ENCODE data around the gene HHAT. TPM values are rescaled to one million over a fixed set of nuclear protein-coding genes. Genes with fewer than 3 reads are reported as not detected.

HHAT gene
- total and polyA plus RNA-seq, 3 donors from 2014 or later: 8.5 to 24.3 (median 23.8) TPM

DNA sequence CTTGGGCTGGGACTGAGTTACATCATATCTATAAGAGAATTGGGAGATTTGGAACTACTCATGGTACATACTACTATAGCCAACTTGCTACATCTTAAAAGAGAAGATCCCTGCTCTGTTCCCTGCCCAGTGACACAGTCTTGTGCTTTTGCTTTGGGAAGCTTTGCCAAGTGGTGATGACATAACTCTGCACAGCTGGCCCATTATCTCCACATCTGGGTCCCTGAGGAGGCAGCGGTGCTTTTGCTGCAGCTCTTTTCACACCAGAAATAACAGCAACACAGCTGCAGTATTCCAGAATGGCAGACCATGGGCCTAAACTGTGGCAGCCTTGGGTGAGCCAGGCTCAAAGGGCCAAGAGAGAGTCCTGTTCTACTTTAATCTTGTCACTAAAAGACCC, 296.0 kb downstream of the HHAT start:
- Histone ChIP-seq H3K27ac (no peak overlapping the region), H3K36me3 (ENCODE audit: low read depth, missing control alignments) (no peaks in the 10 kb centered on the region), H3K9me3 (no peaks in the 10 kb centered on the region), H3K4me1 (no peaks in the 10 kb centered on the region), H3K4me3 (no peak overlapping the region), H3K27me3 (no peaks in the 10 kb centered on the region)
- intact Hi-C loops (cut with DNase I; ENCODE audit: low total_unique reads): no loop called here
- no peak for DNase-seq
- 62 to 78% methylated on average over 1 of the region's 1 CpG for whole genome bisulfite sequencing, 2 donors
- TF ChIP-seq, protein P1, sequence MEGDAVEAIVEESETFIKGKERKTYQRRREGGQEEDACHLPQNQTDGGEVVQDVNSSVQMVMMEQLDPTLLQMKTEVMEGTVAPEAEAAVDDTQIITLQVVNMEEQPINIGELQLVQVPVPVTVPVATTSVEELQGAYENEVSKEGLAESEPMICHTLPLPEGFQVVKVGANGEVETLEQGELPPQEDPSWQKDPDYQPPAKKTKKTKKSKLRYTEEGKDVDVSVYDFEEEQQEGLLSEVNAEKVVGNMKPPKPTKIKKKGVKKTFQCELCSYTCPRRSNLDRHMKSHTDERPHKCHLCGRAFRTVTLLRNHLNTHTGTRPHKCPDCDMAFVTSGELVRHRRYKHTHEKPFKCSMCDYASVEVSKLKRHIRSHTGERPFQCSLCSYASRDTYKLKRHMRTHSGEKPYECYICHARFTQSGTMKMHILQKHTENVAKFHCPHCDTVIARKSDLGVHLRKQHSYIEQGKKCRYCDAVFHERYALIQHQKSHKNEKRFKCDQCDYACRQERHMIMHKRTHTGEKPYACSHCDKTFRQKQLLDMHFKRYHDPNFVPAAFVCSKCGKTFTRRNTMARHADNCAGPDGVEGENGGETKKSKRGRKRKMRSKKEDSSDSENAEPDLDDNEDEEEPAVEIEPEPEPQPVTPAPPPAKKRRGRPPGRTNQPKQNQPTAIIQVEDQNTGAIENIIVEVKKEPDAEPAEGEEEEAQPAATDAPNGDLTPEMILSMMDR (IDR thresholded peaks at IDR 0.05): no peak
- no peak for TF ChIP-seq POLR2A (IDR thresholded peaks at IDR 0.05)

DNA sequence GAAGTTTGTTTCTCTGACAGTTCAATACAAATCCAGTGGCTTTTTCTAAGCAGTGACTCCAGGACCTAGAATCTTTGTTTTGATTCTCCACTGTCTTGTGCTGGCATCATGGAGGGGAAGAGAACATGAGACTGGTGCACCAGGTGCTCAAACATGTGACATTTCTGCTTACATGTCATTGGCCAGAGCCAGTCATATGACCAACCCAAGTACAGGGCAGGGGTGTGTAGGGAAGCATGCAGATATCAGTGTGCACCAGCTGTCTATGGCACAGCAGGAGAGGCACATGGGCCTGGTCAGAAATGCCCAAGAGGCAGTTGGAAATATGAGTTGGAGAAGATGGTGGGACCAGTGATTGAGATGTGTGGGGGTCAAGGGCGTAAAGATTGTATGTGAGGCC, 297.0 kb downstream of the HHAT start:
- DNase-seq: no peak
- WGBS, 2 donors: 82 to 91% methylated on average over 1 of the region's 1 CpG
- no peaks in the 10 kb centered on the region for H3K27me3 ChIP-seq

DNA sequence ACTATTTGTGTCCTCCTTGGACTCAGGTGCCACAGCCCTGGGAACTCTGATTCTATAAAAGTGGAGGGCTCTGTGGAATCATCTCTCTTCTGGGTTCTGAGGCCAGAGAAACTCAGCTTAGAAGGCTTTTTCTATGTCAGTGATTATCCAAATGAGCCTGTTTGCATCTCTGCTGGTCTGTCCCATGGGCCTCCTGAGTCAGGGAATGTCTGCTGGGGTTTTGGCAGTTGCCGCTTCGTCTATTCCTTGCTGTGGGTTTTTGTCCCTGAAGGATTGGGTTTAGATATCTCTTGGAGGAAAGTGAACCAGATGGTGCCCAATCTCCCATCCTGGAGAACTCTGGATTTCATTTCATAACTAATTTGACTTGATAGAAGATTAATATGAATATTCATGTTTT, 297.6 kb downstream of the HHAT start:
- DNase-seq: no peak
- no peaks in the 10 kb centered on the region for H3K27me3 ChIP-seq
- no peaks in the 10 kb centered on the region for H3K4me1 ChIP-seq
- intact Hi-C loops (cut with DNase I; ENCODE audit: low total_unique reads): no loop called here
- H3K9me3 ChIP-seq: no peaks in the 10 kb centered on the region
- WGBS, 2 donors: 80 to 89% methylated on average over 2 of the region's 2 CpGs
- no peak for TF ChIP-seq POLR2A (IDR thresholded peaks at IDR 0.05)
- TF ChIP-seq, protein P1 (IDR thresholded peaks at IDR 0.05): no peak
- no peaks in the 10 kb centered on the region for H3K36me3 ChIP-seq (ENCODE audit: low read depth, missing control alignments)
- H3K4me3 ChIP-seq: no peak overlapping the region
- H3K27ac ChIP-seq: no peak overlapping the region

More for the DNA sequence above, 297.0 kb downstream of the HHAT start:
- intact Hi-C loops (cut with DNase I; ENCODE audit: low total_unique reads): no loop called here
- Histone ChIP-seq H3K27ac (no peak overlapping the region), H3K4me1 (no peaks in the 10 kb centered on the region), H3K36me3 (ENCODE audit: low read depth, missing control alignments) (no peaks in the 10 kb centered on the region), H3K4me3 (no peak overlapping the region), H3K9me3 (no peaks in the 10 kb centered on the region)
- TF ChIP-seq, protein P1 (IDR thresholded peaks at IDR 0.05): no peak
- TF ChIP-seq POLR2A (IDR thresholded peaks at IDR 0.05): no peak

DNA sequence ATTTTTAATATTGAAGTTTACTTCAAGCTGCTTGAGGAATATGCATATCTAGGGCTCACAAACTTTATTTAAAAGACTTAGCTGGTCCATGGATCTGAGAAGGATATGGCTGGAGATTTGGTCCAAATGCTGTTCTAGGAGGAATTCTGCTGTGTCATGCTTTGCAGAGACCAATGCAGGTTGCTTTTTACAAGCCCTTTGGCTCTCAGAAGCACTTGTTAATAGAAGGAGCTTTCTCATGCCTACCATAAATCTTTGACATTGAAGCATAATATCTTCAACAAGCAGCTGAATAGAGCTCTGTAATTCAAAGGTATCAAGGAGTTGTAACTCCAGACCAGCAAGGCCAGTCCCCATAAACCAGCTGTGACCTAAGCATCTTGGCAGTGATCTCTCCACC, 299.1 kb downstream of the HHAT start:
- H3K36me3 ChIP-seq (ENCODE audit: low read depth, missing control alignments): no peaks in the 10 kb centered on the region
- DNase-seq: no peak
- H3K27ac ChIP-seq: no peak overlapping the region
- no peaks in the 10 kb centered on the region for H3K27me3 ChIP-seq
- TF ChIP-seq, protein P1 (IDR thresholded peaks at IDR 0.05): no peak
- no peak for TF ChIP-seq POLR2A (IDR thresholded peaks at IDR 0.05)
- no peaks in the 10 kb centered on the region for H3K4me1 ChIP-seq
- intact Hi-C loops (cut with DNase I; ENCODE audit: low total_unique reads): no loop called here
- H3K4me3 ChIP-seq: no peak overlapping the region
- no peaks in the 10 kb centered on the region for H3K9me3 ChIP-seq

DNA sequence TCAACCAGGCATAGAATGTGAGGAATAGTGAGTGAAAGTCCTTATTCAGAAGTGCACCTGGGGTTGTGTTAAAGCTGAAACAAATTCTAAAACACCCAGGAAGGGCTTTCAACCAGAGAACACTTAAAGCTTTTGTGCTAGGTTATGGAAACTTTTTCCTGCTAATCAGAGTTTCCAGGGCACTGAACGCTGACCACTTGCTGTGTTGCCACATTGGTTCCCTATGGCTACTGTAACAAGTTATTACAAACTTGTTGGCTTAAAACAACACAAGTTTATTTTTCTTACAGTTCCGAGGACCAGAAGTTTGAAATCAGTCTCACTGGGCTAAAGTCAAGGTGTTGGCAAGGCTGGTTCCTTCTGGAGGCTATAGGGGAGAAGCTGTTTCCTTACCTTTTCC, 300.6 kb downstream of the HHAT start:
- no peak overlapping the region for H3K4me3 ChIP-seq
- DNase-seq: no peak
- no peaks in the 10 kb centered on the region for H3K36me3 ChIP-seq (ENCODE audit: low read depth, missing control alignments)
- no peak overlapping the region for H3K27ac ChIP-seq
- H3K27me3 ChIP-seq: no peaks in the 10 kb centered on the region
- intact Hi-C loops (cut with DNase I; ENCODE audit: low total_unique reads): no loop called here
- TF ChIP-seq, protein P1 (IDR thresholded peaks at IDR 0.05): no peak
- TF ChIP-seq POLR2A (IDR thresholded peaks at IDR 0.05): no peak
- no peaks in the 10 kb centered on the region for H3K4me1 ChIP-seq
- 68 to 69% methylated on average over 2 of the region's 2 CpGs for WGBS, 2 donors
- no peaks in the 10 kb centered on the region for H3K9me3 ChIP-seq

Measured in testis (tissue), 3 donors.